SIG-M5 (cell line): ENCODE results near the gene SLC6A3.

Source experiments
- DNase-seq: peaks from one replicate; lab custom pipeline; 2025; lab: John Stamatoyannopoulos, UW

The SLC6A3 gene

DNA sequence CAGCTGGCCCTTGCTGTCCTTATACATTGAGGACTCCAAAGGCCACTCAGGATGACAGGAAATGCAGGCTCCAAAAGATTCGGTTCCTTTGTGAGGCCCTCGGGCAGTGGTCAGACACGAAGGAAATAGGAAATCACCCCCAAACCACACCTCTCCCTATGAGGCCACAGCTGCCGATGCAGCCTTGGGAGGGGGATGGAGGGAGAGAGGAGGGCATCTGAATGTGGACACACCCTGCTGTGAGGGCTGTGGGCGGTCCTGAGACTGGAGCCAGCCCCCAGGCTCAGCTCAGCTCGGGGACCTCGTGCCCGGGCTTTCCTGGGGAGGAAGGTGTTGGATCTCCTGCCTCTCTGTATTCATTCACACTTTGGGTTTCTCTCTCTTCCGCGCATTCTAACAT, 97.7 kb downstream of the SLC6A3 start:
- no peak for DNase-seq

GRCh38 chr5:1346627-1347440, 98.4 kb downstream of the SLC6A3 start:
- DNase-seq, result no peak

DNA sequence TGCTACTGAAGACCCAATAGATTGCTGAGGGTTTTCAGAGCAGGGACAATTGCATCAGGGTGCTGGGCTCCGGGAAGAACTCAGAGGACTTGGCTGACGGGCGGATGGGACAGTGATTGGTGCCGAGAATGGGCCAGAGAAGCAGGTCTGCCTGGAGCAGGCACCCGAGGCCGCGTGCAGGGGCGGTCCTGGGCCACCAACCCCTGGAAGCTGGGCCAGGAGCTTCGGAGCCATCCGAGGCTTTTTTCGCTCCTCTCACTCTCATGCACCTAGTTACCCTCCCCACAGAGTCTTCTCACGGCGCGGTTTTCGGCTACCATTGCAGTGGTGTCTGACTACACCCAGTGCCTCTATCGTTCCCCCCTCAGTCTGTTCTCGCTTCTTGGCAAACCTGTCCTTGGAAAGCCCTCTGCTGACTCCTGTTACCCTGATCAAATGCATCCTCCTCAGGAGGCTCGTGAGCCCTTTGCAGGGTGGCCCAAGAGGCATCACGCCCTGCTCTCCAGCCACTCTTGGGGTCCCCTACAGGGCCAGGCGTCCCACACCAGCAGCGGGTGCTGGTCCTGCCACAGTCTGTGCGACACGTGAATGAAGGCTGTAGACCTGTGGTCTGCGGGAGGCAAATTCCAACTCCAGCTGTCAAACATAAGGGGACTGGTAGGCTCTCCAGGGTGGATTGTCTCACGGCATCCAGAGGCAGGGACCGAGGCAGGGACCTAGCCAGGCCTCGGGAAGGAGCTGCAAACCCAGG, 99.2 kb downstream of the SLC6A3 start:
- DNase-seq, result no peak

GRCh38 chr5:1344975-1345838, 100.0 kb downstream of the SLC6A3 start, which contains the start of gene CLPTM1L:
TSS of gene CLPTM1L (minus strand) at chr5:1345099. CDS start at chr5:1344841, 258 bp downstream.
- no peak for DNase-seq

DNA sequence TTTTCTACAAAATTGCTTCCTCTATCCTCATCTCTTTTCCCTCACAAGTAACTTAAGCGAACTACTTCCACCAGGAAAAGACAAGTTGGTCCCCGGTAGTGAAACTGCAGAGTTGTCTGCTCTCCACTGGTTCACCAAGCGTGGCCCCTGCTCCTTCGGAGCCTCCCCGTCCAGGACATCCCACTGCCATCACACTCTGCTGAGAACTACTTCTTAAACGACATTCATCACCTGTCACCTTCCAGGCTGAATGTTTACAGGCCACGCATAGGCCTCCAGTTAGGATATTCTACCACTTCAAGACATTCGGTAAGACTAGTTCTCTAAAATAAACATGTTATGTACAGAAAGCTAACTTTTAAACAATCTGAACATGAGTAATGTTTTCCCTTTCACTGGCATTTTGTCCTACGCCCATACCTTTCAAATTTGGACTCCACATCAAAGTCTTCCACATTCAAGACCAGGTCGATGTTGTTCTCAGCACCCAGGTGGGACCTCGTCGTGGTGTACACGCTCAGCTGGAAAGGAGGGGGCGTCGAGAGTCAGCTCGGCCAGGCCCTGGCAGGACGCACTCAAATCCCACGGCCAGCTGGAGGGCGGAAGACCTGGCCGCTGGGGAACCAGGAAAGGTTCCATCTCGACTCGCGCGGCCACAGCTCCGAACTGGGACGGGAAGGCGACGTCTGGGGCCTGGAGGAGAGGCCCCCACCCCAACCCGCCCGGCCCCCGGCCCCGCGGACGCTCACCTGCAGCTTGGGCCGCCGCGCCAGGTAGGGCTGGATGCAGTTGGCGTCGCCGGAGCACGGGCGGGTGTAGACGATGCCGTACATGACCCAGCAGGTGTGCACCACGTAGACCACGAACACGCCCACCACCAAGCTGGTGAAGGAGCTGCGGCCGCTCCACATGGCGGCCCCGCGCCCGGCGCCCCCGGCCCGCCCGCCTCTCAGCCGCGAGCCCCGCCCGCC, 101.0 kb downstream of the SLC6A3 start:
- DNase-seq, result no peak

DNA sequence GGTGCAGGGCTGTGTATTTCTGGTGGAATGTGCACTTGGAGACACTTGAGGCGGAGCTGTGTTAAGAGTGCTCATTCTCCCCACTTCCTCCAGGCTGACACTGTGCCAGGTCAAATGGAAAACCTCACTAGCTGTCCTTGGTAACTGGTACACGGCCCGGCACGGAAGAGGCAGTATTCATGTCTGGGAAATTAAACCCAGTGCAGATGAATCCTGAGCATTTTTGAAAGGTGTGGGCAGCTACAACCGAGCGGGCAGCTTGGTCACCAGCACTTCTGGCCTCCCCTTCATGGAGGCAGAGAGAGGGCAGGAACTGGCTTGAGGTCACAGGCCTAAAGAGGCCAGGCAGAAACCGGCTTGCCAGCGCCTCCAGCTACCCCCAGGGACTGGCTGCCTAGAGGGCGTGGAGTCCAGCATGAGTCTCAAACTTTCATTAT, 101.9 kb downstream of the SLC6A3 start:
- no peak for DNase-seq
